GM19468 (cell line): Measurements from ENCODE around the gene MED9.
"Not testable (repeated sequence)": the region's sequence is repeated elsewhere in the genome, so short reads cannot be mapped to it uniquely, and the experiment has no call there.

Experiments used
- ATAC-seq: cut with Tn5 transposase; IDR thresholded peaks from one replicate; pipeline ENCODE4 v1.9.1; 2021; ENCODE audit warnings: mild to moderate bottlenecking, moderate library complexity, moderate number of reproducible peaks; ENCODE audit not compliant: unreplicated experiment; ENCODE audit errors: extremely low read depth

MED9 gene

DNA sequence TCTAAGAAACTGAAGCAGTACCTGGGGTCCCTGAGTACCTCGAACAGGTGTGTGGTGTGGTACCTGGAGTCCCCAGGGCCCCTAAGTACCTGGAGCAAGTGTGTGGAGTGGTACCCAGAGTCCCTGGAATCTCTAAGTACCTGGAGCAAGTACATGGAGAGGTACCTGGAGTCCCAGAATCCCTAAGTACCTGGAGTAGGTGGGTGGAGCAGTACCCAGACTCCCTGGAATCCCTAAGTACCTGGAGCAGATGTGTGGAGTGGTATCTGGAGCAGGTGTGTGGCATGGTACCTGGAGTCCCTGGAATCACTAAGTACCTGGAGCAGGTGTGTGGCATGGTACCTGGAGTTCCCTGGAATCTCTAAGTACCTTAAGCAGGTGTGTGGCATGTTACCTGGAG is 22.5 kb upstream of the MED9 start:
- ATAC-seq, result no peak

- ATAC-seq, result not testable (repeated sequence)
These were observed 22.1 kb upstream of the MED9 start for GRCh38 chr17:17454700-17455099.

DNA sequence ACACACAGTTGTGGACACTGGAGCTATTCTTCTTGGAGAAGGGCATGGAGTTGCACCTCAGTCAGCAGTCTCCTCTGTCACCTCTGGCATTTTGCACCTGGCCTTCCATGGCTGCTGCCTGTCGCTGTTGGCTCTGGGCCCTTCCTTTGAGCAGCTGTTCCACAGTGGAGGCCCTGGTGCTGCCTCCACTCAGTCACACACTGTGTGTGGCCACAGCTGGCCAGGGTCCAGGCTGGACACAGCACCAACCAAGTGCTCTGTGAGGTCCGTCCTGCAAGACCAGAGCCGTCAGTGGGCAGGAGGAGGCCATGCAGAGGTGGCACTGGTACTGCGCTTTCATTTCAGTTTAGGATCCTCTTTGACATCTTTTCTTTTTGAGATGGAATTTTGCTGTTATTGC is 21.6 kb upstream of the MED9 start:
- no peak for ATAC-seq

- ATAC-seq, result no peak
These were observed 20.5 kb upstream of the MED9 start for GRCh38 chr17:17456251-17456650.

GRCh38 chr17:17457680-17458079 is 19.1 kb upstream of the MED9 start:
- no peak for ATAC-seq

DNA sequence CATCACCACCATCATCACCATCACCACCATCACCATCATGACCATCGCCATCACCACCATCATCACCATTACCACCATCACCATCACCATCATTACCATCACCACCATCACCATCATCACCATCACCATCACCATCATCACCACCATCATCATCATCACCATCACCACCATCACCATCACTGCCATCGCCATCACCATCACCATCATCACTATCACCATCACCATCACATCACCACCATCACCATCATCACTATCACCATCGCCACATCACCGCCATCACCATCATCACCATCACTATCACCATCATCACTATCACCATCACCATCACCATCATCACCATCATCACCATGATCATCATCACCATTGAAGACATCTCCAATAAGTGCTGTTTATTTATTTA is 16.8 kb upstream of the MED9 start:
- ATAC-seq, result no peak

DNA sequence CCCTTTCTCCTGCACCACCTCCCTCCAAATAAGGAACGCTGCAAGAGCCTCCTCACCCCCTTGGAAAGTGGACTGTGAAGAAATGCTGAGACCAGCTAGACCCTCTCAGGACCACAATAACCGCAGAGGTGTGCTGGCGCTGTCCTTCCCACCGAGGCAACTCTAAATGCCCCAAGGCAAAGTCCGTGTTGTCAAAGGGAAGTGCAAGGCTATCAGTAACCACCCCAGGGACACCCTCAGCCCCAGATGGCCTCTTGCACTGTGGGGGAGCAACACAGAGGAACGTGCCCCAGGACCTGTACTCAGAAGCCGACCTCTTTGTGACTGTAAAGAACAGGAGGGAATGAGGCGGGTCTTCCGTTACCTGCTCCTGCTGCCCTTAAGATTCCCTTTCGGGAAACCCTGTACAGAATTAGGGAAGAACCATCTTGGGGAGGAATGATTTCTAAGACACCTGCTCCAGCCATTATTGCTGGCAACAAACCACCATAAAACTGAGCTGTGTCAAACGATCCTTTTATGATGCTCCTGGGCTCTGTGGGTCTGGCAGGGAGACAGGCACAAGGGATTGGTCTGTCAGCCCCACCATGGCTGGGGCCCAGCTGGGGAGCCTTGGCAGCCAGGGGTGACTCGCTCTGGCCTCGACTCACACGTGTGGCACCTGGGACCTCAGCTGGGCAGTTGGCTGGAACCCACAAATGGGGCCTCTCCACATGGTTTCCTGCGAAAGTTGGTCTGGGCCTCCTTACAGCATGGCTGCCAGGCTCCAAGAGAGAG is 14.6 kb upstream of the MED9 start:
- no peak for ATAC-seq

GRCh38 chr17:17463821-17464220 is 13.0 kb upstream of the MED9 start:
- no peak for ATAC-seq

DNA sequence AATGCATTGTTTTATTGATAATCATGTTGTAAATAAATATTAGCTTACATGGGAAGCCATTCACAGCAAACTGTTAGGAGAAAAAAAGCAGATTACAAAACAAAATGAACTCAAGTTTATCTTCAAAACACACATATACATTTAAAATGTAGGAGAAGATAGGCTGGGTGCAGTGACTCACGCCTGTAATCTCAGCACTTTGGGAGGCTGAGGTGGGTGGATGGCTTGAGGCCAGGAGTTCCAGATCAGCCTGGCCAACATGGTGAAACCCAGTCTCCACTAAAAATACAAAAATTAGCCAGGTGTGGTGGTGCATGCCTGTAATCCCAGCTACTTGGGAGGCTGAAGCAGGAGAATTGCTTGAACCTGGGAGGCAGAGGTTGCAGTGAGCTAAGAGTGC is 10.9 kb upstream of the MED9 start:
- ATAC-seq, result not testable (repeated sequence)

GRCh38 chr17:17466511-17466910 is 10.3 kb upstream of the MED9 start:
- ATAC-seq, result no peak

GRCh38 chr17:17467016-17467415 is 9.8 kb upstream of the MED9 start:
- no peak for ATAC-seq

DNA sequence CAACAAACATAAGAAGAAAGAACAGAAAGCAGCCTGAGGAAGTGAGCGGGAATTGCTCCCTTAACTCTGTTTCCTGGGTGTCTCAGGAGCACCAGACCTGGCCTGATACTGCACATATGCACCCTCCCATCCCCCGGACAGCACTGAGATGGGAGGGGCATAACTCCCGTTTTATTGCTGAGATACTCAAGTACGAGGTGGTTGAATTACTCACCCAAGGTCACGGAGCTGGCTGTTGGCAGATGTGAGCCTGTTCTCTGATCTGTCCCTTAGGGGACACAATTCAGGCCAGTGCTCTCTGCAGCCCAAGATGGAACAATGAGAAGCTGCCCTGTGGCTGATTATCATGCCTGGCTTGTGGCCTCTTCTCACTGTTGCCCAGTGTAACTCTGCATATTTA is 9.1 kb upstream of the MED9 start:
- no peak for ATAC-seq

- no peak for ATAC-seq
These were observed 8.4 kb upstream of the MED9 start for GRCh38 chr17:17468217-17469010.

GRCh38 chr17:17469358-17469757 is 7.4 kb upstream of the MED9 start:
- no peak for ATAC-seq

GRCh38 chr17:17469996-17470395 is 6.8 kb upstream of the MED9 start:
- ATAC-seq, result no peak

- ATAC-seq, result no peak
These were observed 4.4 kb upstream of the MED9 start for GRCh38 chr17:17472333-17472920.

DNA sequence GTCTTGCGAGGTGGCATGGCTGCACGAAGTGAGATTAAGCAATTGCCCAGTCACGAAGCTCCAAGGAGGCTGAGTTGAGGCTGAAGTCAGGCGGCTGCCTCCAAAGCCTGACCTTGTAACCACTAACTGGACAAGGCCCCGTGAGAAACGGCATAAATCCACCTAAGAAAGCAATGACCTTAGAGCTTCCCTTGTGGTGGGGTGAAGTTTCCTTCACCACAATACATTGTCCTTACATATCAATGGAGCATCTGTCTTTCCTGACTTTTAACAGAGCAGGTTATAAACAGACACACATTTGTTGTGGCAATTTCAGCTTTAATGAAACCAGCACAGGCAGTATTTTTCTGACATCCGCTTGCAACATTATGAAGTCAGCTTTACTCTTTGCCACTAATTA is 2.5 kb upstream of the MED9 start:
- ATAC-seq, result no peak

GRCh38 chr17:17479209-17479608 is 2.4 kb downstream of the MED9 start:
- ATAC-seq, result no peak

GRCh38 chr17:17480593-17481148 is 3.9 kb downstream of the MED9 start:
- ATAC-seq, result no peak

DNA sequence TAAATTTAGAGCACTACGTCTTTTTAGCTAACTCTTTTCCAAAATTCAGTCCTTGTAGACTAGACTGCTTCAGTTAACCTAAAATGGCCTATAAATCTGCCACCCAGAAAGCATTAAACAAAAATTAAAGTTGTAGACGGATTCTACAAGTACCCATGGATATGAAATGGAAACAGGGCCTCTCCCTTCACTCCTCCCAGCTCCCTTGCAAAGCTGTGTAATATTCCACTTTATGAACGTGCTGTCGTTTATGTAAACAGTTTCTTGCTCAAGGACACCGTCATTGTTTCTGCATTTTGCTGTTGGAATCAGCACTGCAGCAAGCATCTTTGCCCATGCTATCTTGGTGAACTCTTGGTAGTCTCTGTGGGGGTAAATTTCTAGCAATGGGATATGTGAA is 5.1 kb downstream of the MED9 start:
- no peak for ATAC-seq

DNA sequence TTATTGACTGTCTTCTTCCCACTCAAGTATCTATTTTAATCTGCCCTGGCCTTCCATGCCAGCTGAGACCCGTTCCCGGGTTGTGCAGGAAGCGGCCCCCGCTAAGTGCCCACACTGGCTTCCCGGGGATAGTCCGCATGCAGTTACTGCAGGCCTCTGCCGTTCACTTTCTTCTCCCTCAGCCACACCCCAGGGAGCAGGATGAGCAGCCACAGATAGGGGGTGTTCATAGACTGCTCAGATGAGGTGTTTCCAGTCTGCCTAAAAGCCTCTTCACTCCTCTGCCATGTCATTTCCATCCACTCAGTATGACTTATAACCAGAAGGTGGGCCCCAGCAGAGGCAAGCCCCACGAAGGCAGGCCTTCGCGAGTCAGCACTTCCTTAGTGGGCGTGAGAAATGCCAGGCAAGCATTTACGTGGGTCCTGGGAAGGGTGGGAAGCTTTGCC is 7.7 kb downstream of the MED9 start:
- no peak for ATAC-seq
